Peyer's patch (tissue), 4 donors: ENCODE data around the gene TNFAIP8L1. TPM values are rescaled to one million over a fixed set of nuclear protein-coding genes. Genes with fewer than 3 reads are reported as not detected.

Experiments
- DNase-seq, 3 donors: peaks; one replicate each; pipeline ENCODE4 v3.0.0-alpha.2; 2017 to 2019
- H3K27ac ChIP-seq, 4 donors: fragments of 200-600 bp; sonication (generic); one replicate each; pipeline ENCODE4 v1.5.1; 2016 to 2019
- H3K27me3 ChIP-seq, 2 donors: fragments of 200-600 bp; sonication (generic); one replicate each; pipeline ENCODE4 v1.5.1; 2019
- H3K36me3 ChIP-seq, 3 donors: fragments of 200-600 bp; sonication (generic); one replicate each; pipeline ENCODE4 v1.5.1; 2016 to 2019
- H3K4me1 ChIP-seq, 4 donors: fragments of 200-600 bp; sonication (generic); one replicate each; pipeline ENCODE4 v1.5.1; 2016 to 2019
- H3K4me3 ChIP-seq, 4 donors: fragments of 200-600 bp; sonication (generic); 1 replicate in 3 of 4; 2 replicates in 1 of 4; pipeline ENCODE4 v1.5.1; 2016 to 2019; ENCODE audit warnings: mild to moderate bottlenecking in 1 of 4
- H3K9me3 ChIP-seq, 4 donors: fragments of 200-600 bp; sonication (generic); one replicate each; pipeline ENCODE4 v1.5.1; 2016 to 2019; ENCODE audit warnings: mild to moderate bottlenecking in 1 of 4
- CTCF ChIP-seq, 6 experiments: fragments of 450-650 bp in 4 of 6; fragments of 200-600 bp in 2 of 6; sonication (generic) in 1 of 6; IDR thresholded peaks; one replicate each; pipeline ENCODE4 v1.5.1; 2017 to 2019; ENCODE audit warnings: antibody characterized with exemption in 6 of 6, mild to moderate bottlenecking in 3 of 6, moderate library complexity in 1 of 6
- POLR2A ChIP-seq, 2 donors: fragments of 450-650 bp; IDR thresholded peaks; one replicate each; pipeline ENCODE4 v1.5.1; 2017; ENCODE audit warnings: antibody characterized with exemption in 2 of 2, mild to moderate bottlenecking in 2 of 2, moderate library complexity in 2 of 2
- total RNA-seq, 4 donors: library from RNA; depleted of rRNA; stranded (reverse); fragments of >200 nt; gene quantifications; one replicate each; pipeline ENCODE4 v1.1.0, GENCODE V29; 2016

TNFAIP8L1 gene
- total RNA-seq, 4 donors from 2014 or later = 7.0 to 16.5 (median 11.0) TPM

- Histone ChIP-seq H3K27ac (peak overlapping the region in 3 of 4 donors; percentile 2 to 38 (median 16)), H3K36me3 (peaks cover 0 to 93% (median 0%) of the 10 kb centered on the region in 3 donors), H3K27me3 (no peaks in the 10 kb centered on the region), H3K4me3 (no peak overlapping the region), H3K4me1 (no peaks in the 10 kb centered on the region), H3K9me3 (no peaks in the 10 kb centered on the region)
- TF ChIP-seq CTCF (IDR thresholded peaks at IDR 0.05) = no peak
- no peak for TF ChIP-seq POLR2A (IDR thresholded peaks at IDR 0.05)
- peak in 1 of 3 donors; percentile 63 for DNase-seq
Measured at GRCh38 chr19:4694211-4694987, 55.1 kb downstream of the TNFAIP8L1 start.

- Histone ChIP-seq H3K4me1 (no peaks in the 10 kb centered on the region), H3K27me3 (no peaks in the 10 kb centered on the region), H3K27ac (peak overlapping the region in 1 of 4 donors; percentile 27), H3K36me3 (peaks cover 0 to 93% (median 0%) of the 10 kb centered on the region in 3 donors), H3K9me3 (no peaks in the 10 kb centered on the region), H3K4me3 (no peak overlapping the region)
- TF ChIP-seq CTCF (IDR thresholded peaks at IDR 0.05) = no peak
- TF ChIP-seq POLR2A (IDR thresholded peaks at IDR 0.05) = no peak
- DNase-seq = no peak
Measured at GRCh38 chr19:4695224-4695731, 56.0 kb downstream of the TNFAIP8L1 start.

GRCh38 chr19:4697304-4697703 is 58.0 kb downstream of the TNFAIP8L1 start:
- Histone ChIP-seq H3K36me3 (peaks cover 0 to 97% (median 5%) of the 10 kb centered on the region in 3 donors), H3K9me3 (no peaks in the 10 kb centered on the region), H3K4me3 (no peak overlapping the region), H3K27ac (no peak overlapping the region), H3K4me1 (no peaks in the 10 kb centered on the region), H3K27me3 (no peaks in the 10 kb centered on the region)
- TF ChIP-seq CTCF (IDR thresholded peaks at IDR 0.05) (no peak), POLR2A (IDR thresholded peaks at IDR 0.05) (no peak)
- DNase-seq = no peak

GRCh38 chr19:4699826-4700692 is 60.7 kb downstream of the TNFAIP8L1 start:
- DNase-seq = no peak

GRCh38 chr19:4700693-4700970 is 61.3 kb downstream of the TNFAIP8L1 start:
- Histone ChIP-seq H3K4me1 (no peaks in the 10 kb centered on the region), H3K4me3 (no peak overlapping the region), H3K27me3 (no peaks in the 10 kb centered on the region), H3K27ac (no peak overlapping the region), H3K9me3 (no peaks in the 10 kb centered on the region), H3K36me3 (peaks cover 0 to 93% (median 5%) of the 10 kb centered on the region in 3 donors)
- TF ChIP-seq CTCF (IDR thresholded peaks at IDR 0.05) = no peak
- TF ChIP-seq POLR2A (IDR thresholded peaks at IDR 0.05) = no peak
- no peak for DNase-seq

More at GRCh38 chr19:4699826-4700692, 60.7 kb downstream of the TNFAIP8L1 start:
- H3K36me3 ChIP-seq = peaks cover 0 to 95% (median 5%) of the 10 kb centered on the region in 3 donors
- no peaks in the 10 kb centered on the region for H3K4me1 ChIP-seq
- H3K4me3 ChIP-seq = no peak overlapping the region
- no peak for TF ChIP-seq POLR2A (IDR thresholded peaks at IDR 0.05)
- TF ChIP-seq CTCF (IDR thresholded peaks at IDR 0.05) = no peak
- no peaks in the 10 kb centered on the region for H3K9me3 ChIP-seq
- no peak overlapping the region for H3K27ac ChIP-seq
- H3K27me3 ChIP-seq = no peaks in the 10 kb centered on the region
